Amniotic epithelial cell (primary cell): ENCODE measurements around the gene GPR179.
"Not testable (repeated sequence)": the region's sequence is repeated elsewhere in the genome, so short reads cannot be mapped to it uniquely, and the experiment has no call there.

ENCODE experiments used
- DNase-seq: peaks from one replicate; pipeline ENCODE4 v3.0.0-alpha.2; 2010; ENCODE audit warnings: low read depth

GPR179 gene

DNA sequence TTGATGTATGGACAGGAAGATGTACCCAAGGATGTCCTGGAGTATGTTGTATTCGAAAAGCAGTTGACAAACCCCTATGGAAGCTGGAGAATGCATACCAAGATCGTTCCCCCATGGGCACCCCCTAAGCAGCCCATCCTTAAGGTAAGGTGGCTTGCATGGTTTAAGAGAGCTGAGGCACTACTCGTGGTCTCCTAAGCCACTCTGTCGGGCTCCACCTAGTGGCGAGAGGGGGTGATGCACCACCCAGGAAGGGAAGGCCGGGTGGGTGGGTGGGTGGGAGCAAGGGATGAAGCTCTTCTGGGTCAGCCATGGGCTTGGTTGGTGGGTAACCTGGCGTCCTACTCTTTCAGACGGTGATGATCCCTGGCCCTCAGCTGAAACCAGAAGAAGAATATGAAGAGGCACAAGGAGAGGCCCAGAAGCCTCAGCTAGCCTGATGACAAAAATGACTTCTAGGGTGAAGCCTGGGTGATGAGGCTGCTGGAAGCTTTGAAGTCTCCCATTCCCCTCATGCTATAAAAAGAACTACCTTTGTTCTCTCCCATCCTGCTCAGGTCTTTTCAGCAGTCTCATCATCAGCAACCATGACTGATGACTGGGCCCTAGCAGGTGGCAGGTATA is 21.5 kb downstream of the GPR179 start:
- peak; percentile 35 for DNase-seq

DNA sequence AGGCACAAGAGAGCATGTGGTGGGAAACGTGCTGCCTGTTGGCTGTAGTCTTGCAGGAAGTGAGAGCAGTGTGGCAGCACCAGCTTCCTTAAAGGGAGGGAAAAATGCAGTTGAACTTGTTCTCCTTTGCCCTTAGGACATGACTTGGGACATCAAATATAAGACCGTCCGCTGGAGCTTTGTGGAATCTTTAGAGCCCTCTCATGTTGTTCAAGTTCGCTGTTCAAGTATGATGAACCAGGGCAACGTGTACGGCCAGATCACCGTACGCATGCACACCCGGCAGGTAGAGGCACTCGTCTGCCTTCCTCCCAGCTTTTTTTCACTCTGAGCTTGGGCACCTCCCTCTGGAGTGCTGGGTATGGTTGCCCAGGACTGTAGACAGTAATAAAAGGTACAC is 23.3 kb downstream of the GPR179 start:
- DNase-seq, result no peak

DNA sequence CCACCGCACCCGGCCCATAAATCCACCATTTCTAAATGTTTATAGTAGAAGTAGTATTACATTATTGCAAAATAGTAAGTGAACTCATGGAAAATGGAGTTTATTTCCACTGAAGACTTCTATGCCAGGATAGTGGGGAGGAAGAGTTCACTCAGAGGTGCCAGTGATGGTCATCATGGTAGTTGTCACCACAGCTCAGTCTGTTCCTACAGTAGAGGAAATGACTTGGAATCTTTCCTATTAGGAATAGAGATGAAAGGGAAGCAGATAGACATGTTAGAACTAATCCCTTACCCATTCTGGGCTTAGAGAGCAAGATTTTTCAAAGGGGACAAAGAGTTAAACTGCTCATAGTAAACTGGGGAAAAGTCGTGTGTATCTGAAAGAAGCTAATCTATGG is 26.7 kb downstream of the GPR179 start:
- no peak for DNase-seq

DNA sequence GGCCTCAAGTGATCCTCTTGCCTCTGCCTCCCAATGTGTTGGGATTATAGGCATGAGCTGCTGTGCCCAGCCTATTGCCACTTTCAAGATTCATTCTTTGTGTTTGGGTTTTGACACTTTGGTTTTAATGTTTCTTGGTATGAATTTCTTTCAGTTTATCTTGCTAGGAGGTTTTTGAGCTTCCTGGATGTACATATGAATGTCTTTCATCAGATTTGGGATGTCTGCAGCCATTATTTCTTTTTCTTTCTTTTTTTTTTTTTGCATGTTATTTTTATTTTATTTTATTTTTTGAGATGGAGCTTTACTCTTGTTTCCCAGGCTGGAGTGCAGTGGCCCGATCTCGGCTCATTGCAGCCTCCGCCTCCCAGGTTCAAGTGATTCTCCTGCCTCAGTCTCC is 28.3 kb downstream of the GPR179 start:
- DNase-seq, result no peak

DNA sequence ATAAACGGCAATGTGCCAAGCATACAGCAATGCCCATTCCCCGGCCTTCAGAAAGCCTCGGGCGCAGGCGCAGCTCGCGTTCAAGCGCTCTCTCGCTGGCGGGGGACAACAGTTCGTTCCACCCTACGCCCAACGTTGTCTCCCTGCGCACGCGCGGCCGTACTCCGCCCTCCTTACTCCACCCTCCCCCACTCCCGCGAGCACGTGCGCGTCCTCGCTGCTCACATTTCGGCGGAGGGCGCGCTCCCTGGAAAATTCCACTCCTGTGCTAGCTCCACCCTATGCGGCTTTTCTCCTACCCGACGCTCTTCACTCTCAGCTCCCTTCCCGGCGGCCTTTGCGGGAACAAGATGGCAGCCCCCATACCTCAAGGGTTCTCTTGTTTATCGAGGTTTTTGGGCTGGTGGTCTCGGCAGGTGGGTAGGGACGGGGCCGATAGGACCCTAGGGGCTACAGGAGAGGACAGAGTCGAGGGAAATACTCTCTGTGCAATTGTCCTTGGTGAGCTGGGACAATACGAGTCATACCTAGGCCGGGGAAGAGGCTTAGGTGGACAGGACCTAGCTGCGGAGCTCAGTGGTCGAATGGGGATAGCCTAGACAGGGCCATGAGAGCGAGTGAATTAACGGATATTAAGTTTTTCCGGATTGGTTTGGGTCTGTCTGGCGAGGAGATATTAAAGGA is 46.8 kb downstream of the GPR179 start, which contains the start of gene MRPL45:
MRPL45 (plus strand) TSS at position 335 of the 684 bp plus-strand sequence; CDS start at position 351, 16 bp downstream.
- peak; percentile 95 for DNase-seq

DNA sequence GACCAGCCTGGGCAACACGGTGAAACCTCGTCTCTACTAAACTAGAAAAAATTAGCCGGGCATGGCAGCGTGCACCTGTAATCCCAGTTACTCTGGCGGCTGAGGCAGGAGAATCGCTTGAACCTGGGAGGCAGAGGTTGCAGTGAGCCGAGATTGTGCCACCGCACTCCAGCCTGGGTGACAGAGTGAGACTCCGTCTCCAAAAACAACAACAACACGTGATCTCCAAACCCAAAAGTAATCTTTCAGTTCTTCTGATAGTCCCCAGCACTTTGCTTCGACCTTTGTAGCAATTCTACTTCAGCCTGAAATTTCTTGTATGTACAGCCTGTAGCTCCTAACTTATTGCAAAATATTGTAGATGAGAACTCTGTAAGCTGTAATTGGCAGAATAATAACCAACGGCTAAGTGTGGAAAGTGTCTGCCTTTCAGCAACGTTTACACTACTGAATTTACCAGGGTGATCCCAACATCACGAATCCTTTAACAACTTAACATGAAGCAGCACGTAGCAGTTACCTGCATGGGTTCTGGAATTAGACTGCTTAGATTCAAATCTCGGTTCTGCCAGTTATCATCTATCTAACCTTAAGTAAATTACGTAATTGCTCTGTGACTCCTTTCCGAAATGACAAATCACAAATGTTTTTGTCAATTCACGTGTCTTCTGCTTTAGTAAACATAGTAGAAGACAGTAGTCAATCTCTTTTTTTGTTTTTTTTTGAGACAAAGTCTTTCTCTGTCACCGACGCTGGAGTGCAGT is 48.0 kb downstream of the GPR179 start:
- peak; percentile 12 for DNase-seq

DNA sequence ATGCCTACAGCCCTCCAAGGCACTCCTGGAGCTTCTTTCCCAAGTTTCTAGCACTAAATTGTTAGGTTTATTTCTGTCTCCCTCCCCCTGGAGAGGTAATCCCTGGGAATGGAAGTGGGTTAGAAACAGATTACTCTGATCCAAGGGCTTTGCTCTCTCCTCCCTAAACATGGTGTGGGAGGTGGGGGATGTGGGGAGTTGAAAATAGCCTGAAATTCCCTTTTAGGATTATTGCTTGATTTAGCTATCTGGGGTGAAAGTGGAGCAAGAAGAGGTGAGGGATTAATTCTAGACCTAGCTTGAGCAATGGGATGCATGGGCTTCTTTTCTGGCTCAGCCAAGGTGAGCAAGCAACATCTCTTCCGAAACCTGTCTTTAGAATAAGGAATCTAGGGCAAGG is 54.0 kb downstream of the GPR179 start:
- not testable (repeated sequence) for DNase-seq

DNA sequence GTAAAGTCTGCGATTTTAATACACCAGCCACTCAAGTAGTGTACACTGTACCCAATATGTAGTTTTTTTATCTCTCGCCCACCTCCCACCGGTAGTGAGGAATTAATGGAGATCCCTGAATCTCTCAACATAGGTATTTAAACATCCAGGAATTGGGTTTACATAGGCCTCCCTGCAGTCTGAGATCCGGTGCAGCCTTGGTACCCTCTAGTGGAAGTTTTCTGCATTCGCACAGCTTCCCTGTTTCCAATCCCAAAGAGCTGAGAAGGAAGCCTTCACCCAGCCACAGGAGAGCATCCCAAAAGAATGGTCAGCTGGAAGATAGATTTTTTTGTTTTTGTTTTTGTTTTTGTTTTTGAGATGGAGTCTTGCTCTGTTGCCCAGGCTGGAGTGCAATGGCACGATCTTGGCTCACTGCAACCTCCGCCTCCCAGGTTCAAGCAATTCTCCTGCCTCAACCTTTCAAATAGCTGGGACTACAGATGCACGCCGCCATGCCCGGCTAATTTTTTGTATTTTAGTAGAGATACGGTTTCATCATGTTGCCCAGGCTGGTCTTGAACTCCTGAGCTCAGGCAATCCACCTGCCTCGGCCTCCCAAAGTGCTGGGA is 55.4 kb downstream of the GPR179 start:
- DNase-seq, result peak; percentile 23

DNA sequence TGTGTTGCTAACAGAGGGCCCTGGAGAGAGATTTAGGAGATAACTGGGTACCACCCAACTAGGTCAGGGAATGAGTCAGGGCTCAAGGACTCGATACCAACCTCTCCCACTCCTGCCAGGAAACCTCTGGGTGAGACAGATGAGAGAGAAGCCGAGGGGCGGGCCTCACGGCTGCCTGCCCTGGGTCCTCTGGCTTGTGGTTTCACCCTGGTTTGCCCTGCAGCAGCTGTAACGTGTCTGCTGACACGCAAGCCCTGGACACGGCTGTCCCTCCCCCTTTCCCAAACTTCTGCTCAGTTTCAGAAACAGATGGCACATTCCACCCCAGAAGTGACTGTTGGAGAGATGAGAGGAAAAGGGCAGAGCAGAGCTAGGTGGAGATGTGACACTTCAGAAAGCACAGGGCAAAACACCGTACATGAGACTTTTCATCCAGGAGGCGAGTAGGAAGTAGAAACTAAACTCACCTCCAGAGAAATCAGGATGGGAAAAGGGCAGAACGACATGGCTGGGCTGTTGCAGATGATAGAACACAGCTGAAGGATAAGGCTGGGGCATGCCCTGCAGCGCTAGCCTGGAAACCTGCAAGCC is 57.2 kb downstream of the GPR179 start:
- DNase-seq, result peak; percentile 72

DNA sequence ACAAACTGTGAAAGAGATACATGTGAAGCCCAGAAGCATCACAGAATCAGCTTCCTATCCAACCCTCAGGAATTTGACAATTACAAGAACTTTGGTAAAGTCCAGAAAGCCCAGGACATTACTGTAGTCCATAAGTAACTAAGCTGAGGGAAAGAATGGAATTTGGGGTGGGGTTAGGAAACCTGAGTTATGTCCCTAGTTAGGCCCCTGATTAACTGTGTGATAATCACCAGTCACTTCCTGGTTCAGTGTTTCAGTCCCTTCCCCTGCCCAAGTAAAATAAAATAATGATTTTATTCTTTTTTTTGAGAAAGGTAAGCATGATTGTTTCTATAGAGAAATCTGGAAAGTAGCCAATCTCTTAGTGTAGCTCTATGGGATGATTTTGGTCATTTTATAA is 57.8 kb downstream of the GPR179 start:
- DNase-seq, result peak; percentile 20
